SK-N-SH (cell line): ENCODE measurements around the gene TOR1A. TPM values are rescaled to one million over a fixed set of nuclear protein-coding genes. Genes with fewer than 3 reads are reported as not detected.
"Not testable (repeated sequence)": the region's sequence is repeated elsewhere in the genome, so short reads cannot be mapped to it uniquely, and the experiment has no call there.

Experiments used
- CTCF ChIA-PET: fragments of 300-600, 350-600 bp; formaldehyde crosslinking; extraction: SDS; loops from one replicate; lab custom pipeline; 2021; lab: Yijun Ruan, JAX
- POLR2A ChIA-PET: fragments of 350-600 bp; sonication (Branson Sonifier 250); formaldehyde crosslinking; extraction: SDS; loops from one replicate; lab custom pipeline; 2020; ENCODE audit warnings: antibody characterized with exemption, inconsistent platforms; lab: Yijun Ruan, JAX
- DNase-seq: peaks from one replicate; pipeline ENCODE4 v3.0.0; 2012
- H2AFZ ChIP-seq: fragments of 200-600 bp; sonication (generic); 2 replicates; pipeline ENCODE4 v1.8.1; 2016; ENCODE audit warnings: antibody characterized with exemption, mild to moderate bottlenecking, low read depth
- H3F3A ChIP-seq: fragments of 200-600 bp; sonication (generic); replicated peaks from 2 replicates; pipeline ENCODE3; 2016; ENCODE audit warnings: antibody characterized with exemption, mild to moderate bottlenecking; ENCODE audit not compliant: insufficient read depth
- H3K27ac ChIP-seq, 2 experiments: fragments of 200-500 bp in 1 of 2; fragments of 200-600 bp in 1 of 2; sonication (Bioruptor generic) in 1 of 2; sonication (generic), shearing (Covaris generic) in 1 of 2; 2 replicates each; pipeline versions ENCODE4 v1.5.1 to v1.6.1; 2014 to 2016; ENCODE audit warnings: low read depth in 2 of 2, inconsistent platforms in 1 of 2, low read length in 1 of 2, mild to moderate bottlenecking in 1 of 2, mixed read lengths in 1 of 2
- H3K27me3 ChIP-seq: fragments of 200-600 bp; sonication (generic), shearing (Covaris generic); 2 replicates; pipeline ENCODE4 v1.6.1; 2016; ENCODE audit warnings: mixed run types; ENCODE audit not compliant: insufficient read depth
- H3K36me3 ChIP-seq, 2 experiments: fragments of 200-500 bp in 1 of 2; fragments of 200-600 bp in 1 of 2; sonication (Bioruptor generic) in 1 of 2; sonication (generic) in 1 of 2; replicated peaks in 1 of 2; 2 replicates each; pipeline versions ENCODE3 to v1.5.1; 2014 to 2016; ENCODE audit warnings: low read length in 1 of 2, mild to moderate bottlenecking in 1 of 2; ENCODE audit not compliant: insufficient read depth in 2 of 2, control insufficient read depth in 1 of 2
- H3K4me1 ChIP-seq, 2 experiments: fragments of 200-500 bp in 1 of 2; fragments of 200-600 bp in 1 of 2; sonication (Bioruptor generic) in 1 of 2; sonication (generic), shearing (Covaris generic) in 1 of 2; 2 replicates each; pipeline versions ENCODE4 v1.5.1 to v1.6.1; 2014 to 2016; ENCODE audit warnings: low read depth in 1 of 2, low read length in 1 of 2, mixed run types in 1 of 2; ENCODE audit not compliant: insufficient read depth in 2 of 2, control insufficient read depth in 1 of 2
- H3K4me2 ChIP-seq: fragments of 200-600 bp; sonication (generic), shearing (Covaris generic); 2 replicates; pipeline ENCODE4 v1.6.1; 2017; ENCODE audit warnings: mixed run types
- H3K4me3 ChIP-seq, 2 experiments: fragments of 200-500 bp in 1 of 2; fragments of 200-600 bp in 1 of 2; sonication (Bioruptor generic) in 1 of 2; sonication (generic), shearing (Covaris generic) in 1 of 2; 2 replicates each; pipeline versions ENCODE4 v1.5.1 to v1.8.1; 2014 to 2016; ENCODE audit warnings: low read depth in 2 of 2, inconsistent platforms in 1 of 2, low read length in 1 of 2, mild to moderate bottlenecking in 1 of 2, mixed read lengths in 1 of 2, moderate library complexity in 1 of 2
- H3K79me2 ChIP-seq: fragments of 200-600 bp; sonication (generic); 2 replicates; pipeline ENCODE4 v1.8.1; 2017; ENCODE audit warnings: mild to moderate bottlenecking; ENCODE audit not compliant: insufficient read depth
- H3K9ac ChIP-seq: fragments of 200-600 bp; sonication (generic); 2 replicates; pipeline ENCODE4 v1.6.1; 2017; ENCODE audit warnings: mixed run types
- H3K9me2 ChIP-seq: fragments of 200-600 bp; sonication (generic); 2 replicates; pipeline ENCODE4 v1.6.1; 2017; ENCODE audit warnings: mixed run types
- H3K9me3 ChIP-seq: fragments of 200-600 bp; sonication (generic); 2 replicates; pipeline ENCODE4 v1.6.1; 2017; ENCODE audit warnings: mixed run types, mild to moderate bottlenecking, moderate library complexity
- H4K20me1 ChIP-seq: fragments of 200-600 bp; sonication (generic); 2 replicates; pipeline ENCODE4 v1.6.1; 2017; ENCODE audit warnings: mild to moderate bottlenecking, mixed run types; ENCODE audit not compliant: insufficient read depth
- EP300 ChIP-seq, 2 experiments: IDR thresholded peaks; 2 replicates each; pipeline versions ENCODE4 v1.4.0 to v1.6.1; 2012; ENCODE audit warnings: borderline replicate concordance in 1 of 2, low read depth in 1 of 2, low read length in 1 of 2
- FOXM1 ChIP-seq: IDR thresholded peaks from 2 replicates; pipeline ENCODE4 v1.4.0; 2012; ENCODE audit warnings: low read depth, mild to moderate bottlenecking
- GABPA ChIP-seq: IDR thresholded peaks from 2 replicates; pipeline ENCODE4 v1.4.0; 2012; ENCODE audit warnings: low read depth, mild to moderate bottlenecking
- GATA2 ChIP-seq: sonication (generic); formaldehyde crosslinking; IDR thresholded peaks from 2 replicates; pipeline ENCODE4 v1.5.0; 2020; ENCODE audit warnings: mild to moderate bottlenecking, missing genetic modification reagents
- JUND ChIP-seq: IDR thresholded peaks from 2 replicates; pipeline ENCODE4 v1.4.0; 2012
- MAX ChIP-seq: IDR thresholded peaks from 2 replicates; pipeline ENCODE4 v1.4.0; 2012; ENCODE audit warnings: low read depth
- MXI1 ChIP-seq: IDR thresholded peaks from 2 replicates; pipeline ENCODE4 v1.6.1; 2012; ENCODE audit warnings: mild to moderate bottlenecking, low read depth, low read length, improper control_type of control experiment
- NFIC ChIP-seq: IDR thresholded peaks from 2 replicates; pipeline ENCODE4 v1.4.0; 2012; ENCODE audit warnings: borderline replicate concordance
- PBX3 ChIP-seq: IDR thresholded peaks from 2 replicates; pipeline ENCODE4; 2012
- POLR2AphosphoS5 ChIP-seq: IDR thresholded peaks from 2 replicates; pipeline ENCODE4 v1.6.1; 2012; ENCODE audit warnings: low read depth, low read length
- RXRA ChIP-seq: IDR thresholded peaks from 2 replicates; pipeline ENCODE4 v1.4.0; 2012; ENCODE audit warnings: low read depth, mild to moderate bottlenecking, borderline replicate concordance
- SIN3A ChIP-seq: IDR thresholded peaks from 2 replicates; pipeline ENCODE4 v1.6.1; 2012; ENCODE audit warnings: low read depth, mild to moderate bottlenecking, low read length, moderate library complexity, borderline replicate concordance
- USF1 ChIP-seq: IDR thresholded peaks from 2 replicates; pipeline ENCODE4 v1.4.0; 2012; ENCODE audit warnings: low read depth, borderline replicate concordance
- WGBS: methylation state at CpG from one replicate; pipeline ENCODE4 v1.1.6; 2017; ENCODE audit warnings: low lambda C conversion rate; 5-methylcytosine and 5-hydroxymethylcytosine counted together
- polyA plus RNA-seq, 3 experiments: library from polyadenylated mRNA; depleted of rRNA; stranded (reverse); fragments of >200 nt; gene quantifications; 2 replicates each; pipeline ENCODE4 v1.2.3, GENCODE V29; 2012
- TF ChIP-seq, protein P1 (sequence below): fragments of 150-350 bp; IDR thresholded peaks from 2 replicates; pipeline ENCODE4 v1.6.1; 2017; ENCODE audit warnings: antibody characterized with exemption, low read length, low read depth, borderline replicate concordance

Gene TOR1A
- polyA plus RNA-seq, 1 of the 3 experiments (the other 2 are of a cell fraction): 85.3 TPM

DNA sequence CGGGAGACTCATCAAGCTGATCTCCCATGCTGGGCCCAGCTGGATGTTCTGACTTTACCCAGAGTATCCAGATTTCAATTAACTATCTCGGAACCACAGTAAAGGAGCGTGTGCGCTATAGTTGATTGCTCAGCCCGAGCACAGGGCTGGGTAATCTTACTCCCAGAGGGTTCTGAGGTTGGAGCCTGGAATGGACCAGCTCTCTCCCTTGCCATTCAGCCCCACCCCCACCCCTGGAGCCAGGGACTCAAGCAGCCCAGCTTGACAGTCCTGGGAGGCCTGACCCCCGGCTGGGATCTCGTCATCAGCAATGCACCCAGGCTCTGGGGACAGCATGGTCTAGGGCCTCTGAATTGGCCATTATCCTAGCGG lies 47.4 kb downstream of the TOR1A start:
- TF ChIP-seq USF1: no peak
- TF ChIP-seq FOXM1: no peak
- TF ChIP-seq MAX: no peak
- no peaks in the 10 kb centered on the region for H3K27me3 ChIP-seq
- H3K4me1 ChIP-seq: peaks cover 4 to 6% of the 10 kb centered on the region in 2 experiments; a peak in 1 of 4 replicates
- WGBS: 90% methylated on average over 5 of the region's 8 CpGs
- no peak for DNase-seq
- peak overlapping the region in 1 of 2 experiments; percentile 79; a peak in 2 of 4 replicates for H3K27ac ChIP-seq
- no peaks in the 10 kb centered on the region for H4K20me1 ChIP-seq
- H3K79me2 ChIP-seq: no peaks in the 10 kb centered on the region
- ChIA-PET POLR2A (no interaction called here), CTCF (interaction anchor here (0.9 to 19.6 kb wide), 8 partner anchors 7 to 166 kb away, joined by 3 to 356 read pairs (median 6); no protein-coding TSS in a partner anchor)
- H3K9ac ChIP-seq: peak overlapping the region; percentile 20; the same call in 1 of the 2 replicates
- H3K36me3 ChIP-seq: no peaks in the 10 kb centered on the region
- H2AFZ ChIP-seq: peak overlapping the region; percentile 68
- H3K4me3 ChIP-seq: no peak overlapping the region; a peak in 1 of 4 replicates
- H3K9me3 ChIP-seq: no peaks in the 10 kb centered on the region
- peak overlapping the region; percentile 53 for H3K4me2 ChIP-seq
- H3K9me2 ChIP-seq: no peaks in the 10 kb centered on the region
- H3F3A ChIP-seq: no peaks in the 10 kb centered on the region

- H2AFZ ChIP-seq, POLR2A ChIA-PET, H3K27ac ChIP-seq, H3K4me1 ChIP-seq, H3K27me3 ChIP-seq, H3K4me2 ChIP-seq, H3K9ac ChIP-seq, H3K4me3 ChIP-seq, H4K20me1 ChIP-seq, DNase-seq, H3K36me3 ChIP-seq, H3K79me2 ChIP-seq, H3K9me3 ChIP-seq, H3F3A ChIP-seq, H3K9me2 ChIP-seq: not testable (repeated sequence)
- 94% methylated on average over 4 of the region's 4 CpGs for WGBS
- CTCF ChIA-PET: interaction anchor here (0.9 to 19.6 kb wide), 9 partner anchors 8 to 165 kb away, joined by 3 to 356 read pairs (median 5); no protein-coding TSS in a partner anchor
Observed at GRCh38 chr9:129776096-129776495, 47.8 kb downstream of the TOR1A start.

GRCh38 chr9:129775448-129775798 lies 48.5 kb downstream of the TOR1A start:
- Histone ChIP-seq H4K20me1 (no peaks in the 10 kb centered on the region), H3K79me2 (no peaks in the 10 kb centered on the region), H3K27ac (no peak overlapping the region), H3F3A (no peaks in the 10 kb centered on the region), H3K9me2 (no peaks in the 10 kb centered on the region), H3K9ac (no peak overlapping the region), H3K27me3 (no peaks in the 10 kb centered on the region), H3K4me1 (peaks cover 4 to 6% of the 10 kb centered on the region in 2 experiments; a peak in 1 of 4 replicates), H3K4me2 (no peak overlapping the region), H2AFZ (no peak overlapping the region), H3K36me3 (no peaks in the 10 kb centered on the region), H3K4me3 (no peak overlapping the region), H3K9me3 (no peaks in the 10 kb centered on the region)
- DNase-seq: peak; percentile 42
- TF ChIP-seq JUND (no peak), EP300 (IDR thresholded peaks at IDR 0.05; ENCODE audit: borderline replicate concordance in 1 of 2, low read depth in 1 of 2, low read length in 1 of 2) (no peak), RXRA (no peak), PBX3 (no peak), SIN3A (no peak), MXI1 (no peak), POLR2AphosphoS5 (no peak), GABPA (no peak), GATA2 (CRISPR knock-in tag) (no peak), NFIC (no peak)
- TF ChIP-seq, protein P1, sequence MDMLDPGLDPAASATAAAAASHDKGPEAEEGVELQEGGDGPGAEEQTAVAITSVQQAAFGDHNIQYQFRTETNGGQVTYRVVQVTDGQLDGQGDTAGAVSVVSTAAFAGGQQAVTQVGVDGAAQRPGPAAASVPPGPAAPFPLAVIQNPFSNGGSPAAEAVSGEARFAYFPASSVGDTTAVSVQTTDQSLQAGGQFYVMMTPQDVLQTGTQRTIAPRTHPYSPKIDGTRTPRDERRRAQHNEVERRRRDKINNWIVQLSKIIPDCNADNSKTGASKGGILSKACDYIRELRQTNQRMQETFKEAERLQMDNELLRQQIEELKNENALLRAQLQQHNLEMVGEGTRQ: no peak
- 79% methylated on average over 2 of the region's 2 CpGs for WGBS
- POLR2A ChIA-PET: no interaction called here
- CTCF ChIA-PET: interaction anchor here (0.8 to 19.6 kb wide), 8 partner anchors 8 to 135 kb away, joined by 3 to 356 read pairs (median 5); no protein-coding TSS in a partner anchor
